NOMO-1 treated with dmso at 0.1 percent for 144 hours (cell line): Measurements from ENCODE around the gene EFCAB12.

ENCODE experiments used
- DNase-seq: peaks from one replicate; lab custom pipeline; 2025; ENCODE audit not compliant: unreplicated experiment; lab: John Stamatoyannopoulos, UW

Gene EFCAB12

DNA sequence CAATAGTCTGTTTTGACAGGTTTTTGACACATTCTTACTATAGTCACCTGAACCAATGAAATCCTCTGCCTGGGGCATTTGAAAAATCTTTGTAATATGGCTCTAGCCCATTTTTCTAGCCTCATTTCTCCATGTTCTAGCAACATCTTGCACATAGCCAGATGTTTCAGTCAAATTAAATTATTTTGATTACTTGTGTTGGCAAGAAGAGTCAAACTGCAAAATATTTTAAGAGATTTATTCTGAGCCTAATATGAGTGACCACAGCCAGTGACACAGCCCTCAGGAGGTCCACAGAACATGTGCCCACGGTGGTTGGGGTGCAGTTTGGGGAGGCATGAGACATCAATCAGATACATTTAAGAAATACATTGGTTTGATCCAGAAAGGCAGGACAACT, 18.5 kb upstream of the EFCAB12 start:
- DNase-seq = no peak

DNA sequence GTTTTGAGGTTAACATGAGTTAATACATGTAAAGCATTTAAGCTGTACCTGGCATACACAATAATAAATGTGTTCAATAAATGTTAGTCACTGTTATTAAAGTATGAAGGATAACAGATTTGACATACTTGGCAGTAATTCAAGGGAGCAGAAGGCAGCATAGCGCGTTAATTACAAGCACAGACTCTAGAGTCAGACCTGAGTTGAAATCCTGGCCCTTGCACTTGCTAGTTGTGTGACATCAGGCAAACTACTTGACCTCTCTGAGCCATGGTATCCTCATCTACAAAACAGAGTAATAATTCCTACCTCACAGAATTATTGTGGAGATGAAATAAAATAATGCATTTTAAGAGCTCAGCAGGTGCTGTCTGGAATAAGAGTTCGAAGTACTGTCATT, 17.0 kb upstream of the EFCAB12 start:
- no peak for DNase-seq

DNA sequence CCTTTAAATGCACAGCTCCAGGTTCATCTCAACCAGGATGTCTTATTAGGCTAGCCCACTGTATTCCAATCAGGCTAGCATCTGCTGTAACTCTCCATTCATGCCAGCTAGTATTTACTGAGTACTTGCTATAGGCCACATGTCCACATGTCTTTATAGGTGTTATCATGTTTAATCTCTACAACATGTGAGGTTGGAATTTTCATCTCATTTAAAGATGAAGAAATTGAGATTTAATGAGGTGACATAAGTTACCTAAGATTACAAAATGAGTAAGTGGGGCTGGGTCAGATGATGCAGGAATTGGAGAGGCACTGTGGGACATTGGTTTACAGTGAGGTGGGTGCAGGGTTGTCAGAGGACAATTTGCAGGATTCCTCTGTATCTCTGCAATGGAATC, 14.5 kb upstream of the EFCAB12 start:
- no peak for DNase-seq

DNA sequence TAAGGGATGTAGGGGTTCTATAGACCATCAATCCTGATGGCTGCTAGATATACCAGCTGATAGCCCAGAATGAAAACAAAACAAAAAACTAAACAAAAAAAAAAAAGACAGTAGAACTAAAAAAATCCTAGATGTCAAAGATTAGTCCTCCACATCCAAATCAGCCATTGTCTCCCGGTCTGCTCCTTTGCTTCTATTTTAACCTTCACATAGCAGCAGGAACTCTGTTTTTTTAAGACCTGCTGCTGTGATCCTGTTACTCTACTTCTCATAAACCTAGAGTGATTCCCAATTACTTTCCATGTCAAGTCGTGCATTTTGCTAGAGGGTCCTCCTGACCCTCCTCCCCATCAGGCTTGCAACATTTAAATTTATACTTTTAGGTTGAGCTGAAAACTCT, 14.1 kb upstream of the EFCAB12 start:
- no peak for DNase-seq

DNA sequence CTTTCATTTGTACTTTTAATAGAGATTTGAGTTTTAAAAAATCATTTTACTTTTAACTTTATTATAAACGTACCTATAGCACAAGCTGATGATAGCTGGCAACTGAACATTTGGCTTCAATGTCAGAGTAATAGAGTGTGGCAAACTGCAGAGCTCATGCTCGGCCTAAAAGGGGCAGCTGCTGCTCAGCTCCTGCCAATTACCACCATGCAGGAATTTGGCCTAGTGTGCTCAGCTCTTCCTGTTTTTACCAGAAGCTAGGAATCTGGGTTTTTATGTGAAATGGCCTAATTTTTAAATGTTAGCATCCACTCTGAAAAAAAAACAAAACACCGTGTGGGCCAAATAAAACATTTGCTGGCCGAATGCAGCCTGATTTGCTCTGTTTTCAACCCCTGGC, 13.3 kb upstream of the EFCAB12 start:
- DNase-seq = no peak

DNA sequence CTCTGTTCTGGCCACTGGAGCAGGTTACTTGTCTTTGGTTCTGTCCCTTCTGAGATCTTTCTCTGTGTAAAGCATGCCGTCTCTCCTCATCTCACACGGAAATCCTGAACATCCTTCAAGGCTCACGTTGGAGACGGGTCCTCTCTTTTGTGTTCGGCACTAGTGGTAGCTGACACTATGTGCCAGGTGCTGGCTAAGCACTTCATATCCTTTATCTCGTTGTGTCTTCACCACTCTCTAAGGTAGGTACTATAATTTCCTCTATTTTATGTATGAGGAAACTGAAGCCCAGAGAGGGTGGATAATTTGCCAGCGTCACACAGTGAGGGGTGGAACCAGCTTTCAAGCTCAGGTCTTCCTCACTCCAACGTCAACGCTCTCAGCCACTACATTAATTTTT, 12.8 kb upstream of the EFCAB12 start:
- DNase-seq = no peak

DNA sequence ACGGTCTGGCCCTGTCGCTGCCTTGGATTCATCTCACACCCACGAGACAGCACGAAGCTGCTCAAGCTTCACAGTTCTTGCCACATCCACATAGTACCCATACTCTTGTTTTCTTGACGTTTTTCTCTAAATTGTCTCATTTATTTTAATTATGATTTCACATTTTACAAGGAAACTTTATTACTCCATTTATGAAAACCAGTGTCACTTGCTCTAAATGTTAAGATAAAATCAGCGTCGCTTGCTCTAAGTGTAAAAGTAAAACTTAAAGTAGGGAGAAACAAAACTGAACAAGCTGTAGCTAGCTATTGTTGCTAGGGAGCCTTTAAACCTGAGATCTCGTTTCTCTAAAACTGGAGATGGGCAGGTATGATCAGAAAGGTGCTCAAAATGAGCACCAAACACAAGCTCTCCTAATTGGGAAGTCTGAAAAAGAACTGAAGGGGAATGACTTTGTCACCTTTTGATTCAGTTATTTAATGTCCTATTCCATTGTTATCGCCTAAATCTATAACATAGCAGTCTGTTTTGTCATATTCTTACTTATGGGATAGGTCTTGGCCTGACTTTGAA, 12.3 kb upstream of the EFCAB12 start:
- no peak for DNase-seq

DNA sequence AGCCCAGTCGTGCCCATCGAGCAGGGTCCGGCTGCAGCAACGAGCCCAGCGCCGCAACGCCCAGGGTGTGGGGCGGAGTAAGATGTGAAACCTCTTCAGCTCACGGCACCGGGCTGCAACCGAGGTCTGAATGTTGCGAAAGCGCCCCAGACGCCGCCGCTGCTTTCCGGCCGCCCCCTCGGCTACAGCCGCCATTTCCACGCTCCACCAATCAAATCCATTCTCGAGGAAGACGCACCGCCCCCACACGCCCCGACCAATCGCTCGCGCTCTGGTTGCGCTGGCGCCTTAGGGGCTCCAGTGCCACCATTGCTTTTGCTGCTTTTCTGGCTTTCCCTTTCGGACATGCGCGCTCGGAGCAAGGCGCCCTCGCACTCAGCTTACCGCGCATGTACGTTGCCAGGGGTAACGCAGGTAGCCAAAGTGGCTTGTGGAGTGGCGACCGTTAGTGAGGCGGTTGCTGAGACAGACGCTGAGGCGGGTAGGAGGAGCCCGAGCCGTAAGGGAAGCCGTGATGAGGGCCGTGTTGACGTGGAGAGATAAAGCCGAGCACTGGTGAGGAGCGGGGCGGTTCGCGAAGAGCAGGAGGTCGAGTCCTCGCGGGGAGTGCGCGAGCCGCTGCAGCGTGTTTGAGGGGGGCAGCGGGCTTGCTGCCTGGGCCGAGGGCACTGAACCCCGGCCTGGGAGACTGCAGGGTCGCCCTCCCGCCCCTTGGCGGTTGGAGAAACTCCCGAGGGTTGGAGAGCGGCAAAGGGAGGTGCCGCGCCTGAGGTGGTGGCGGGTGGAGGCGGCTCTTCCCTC, 11.6 kb upstream of the EFCAB12 start, which contains the start of the genes IFT122 and MBD4:
Gene IFT122, plus strand, starts transcription at position 408 of the 801 bp plus-strand sequence. Its CDS starts 107 bp downstream, at position 515.
Gene MBD4, minus strand, starts transcription at position 132 of the 801 bp plus-strand sequence. Its CDS starts 115 bp downstream, at position 17.
- peak; percentile 100 for DNase-seq

DNA sequence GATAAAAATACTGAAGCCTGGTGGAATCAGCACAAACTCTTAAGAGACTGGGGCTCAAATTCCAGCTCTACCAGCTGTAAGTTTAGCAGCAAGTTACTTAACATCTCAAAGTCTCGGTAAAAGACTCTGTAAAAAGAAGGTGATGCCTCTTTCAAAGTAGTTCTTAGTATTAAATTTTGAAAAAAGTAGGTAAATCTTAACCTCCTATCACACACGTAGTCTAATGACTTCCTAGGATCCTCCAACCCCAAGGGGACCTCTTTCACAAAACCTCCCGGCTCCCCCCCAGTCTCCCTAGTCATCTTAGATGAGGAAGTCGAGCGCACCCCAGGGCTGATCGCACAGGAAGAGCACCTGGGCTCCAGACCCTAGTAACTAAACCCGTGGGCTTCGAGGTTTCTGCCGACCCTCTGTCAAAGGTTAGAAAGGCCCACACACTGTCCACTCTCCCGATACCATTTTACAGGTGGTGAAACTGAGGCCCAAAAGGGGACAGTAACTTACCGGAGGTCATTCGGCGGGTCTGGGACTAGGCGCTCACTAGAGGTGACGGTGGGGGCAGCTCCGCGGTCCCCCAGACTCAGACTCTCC, 10.9 kb upstream of the EFCAB12 start:
- DNase-seq = peak; percentile 67

DNA sequence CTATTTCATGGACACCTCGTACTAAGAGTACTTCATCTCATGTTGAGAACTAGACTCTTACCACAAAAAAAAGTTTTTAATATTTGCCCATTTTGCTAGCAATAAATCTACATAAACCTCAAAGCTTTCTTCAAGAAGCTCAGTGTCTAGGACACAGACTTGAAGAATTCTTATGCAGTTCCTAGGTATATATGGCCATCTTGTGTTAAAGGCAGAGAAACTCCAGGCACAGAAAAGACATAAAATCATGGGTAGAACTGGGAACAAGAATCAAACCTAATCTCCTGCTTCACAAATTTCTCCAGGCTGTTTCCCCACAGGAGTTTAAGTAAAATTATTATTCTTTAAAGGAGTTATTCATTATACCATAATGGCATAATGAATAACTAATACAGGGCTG, 6.9 kb upstream of the EFCAB12 start:
- no peak for DNase-seq

DNA sequence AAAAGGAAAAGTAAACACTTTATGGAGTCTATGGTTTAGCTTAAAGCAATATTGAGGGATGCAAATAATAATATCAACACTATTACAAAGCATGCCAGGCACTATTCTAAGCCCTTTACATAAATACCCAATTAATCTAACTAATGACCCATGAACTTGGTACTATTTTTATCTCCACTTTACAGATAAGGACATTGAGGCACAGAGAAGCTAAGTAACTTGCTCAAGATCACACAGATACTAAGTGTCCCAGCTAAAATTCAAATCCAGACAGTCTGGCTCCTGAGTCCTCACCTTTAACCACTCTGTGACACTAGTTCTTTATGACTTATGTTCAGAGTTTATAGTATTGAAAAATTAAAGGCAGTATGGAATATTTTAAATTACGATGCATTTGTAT, 5.7 kb upstream of the EFCAB12 start:
- DNase-seq = no peak

DNA sequence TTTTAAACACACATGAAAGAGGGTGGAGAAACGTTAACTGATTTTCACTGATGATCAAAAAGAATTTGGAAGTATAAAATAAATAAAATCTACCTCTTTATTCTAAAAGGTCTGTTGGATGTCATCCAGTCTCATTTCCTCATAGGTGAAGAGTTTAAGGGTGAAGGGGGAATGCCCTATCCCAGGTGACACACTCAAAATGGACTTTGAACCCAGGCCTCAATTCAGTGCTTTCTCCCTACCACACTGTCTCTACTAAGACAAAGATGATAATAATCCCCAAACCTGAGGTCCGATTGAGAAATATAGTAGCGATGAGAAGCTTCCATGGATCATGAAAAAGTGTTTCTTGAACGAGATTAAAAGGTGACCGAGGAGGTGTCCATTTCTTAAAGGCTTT, 5.1 kb upstream of the EFCAB12 start:
- no peak for DNase-seq

DNA sequence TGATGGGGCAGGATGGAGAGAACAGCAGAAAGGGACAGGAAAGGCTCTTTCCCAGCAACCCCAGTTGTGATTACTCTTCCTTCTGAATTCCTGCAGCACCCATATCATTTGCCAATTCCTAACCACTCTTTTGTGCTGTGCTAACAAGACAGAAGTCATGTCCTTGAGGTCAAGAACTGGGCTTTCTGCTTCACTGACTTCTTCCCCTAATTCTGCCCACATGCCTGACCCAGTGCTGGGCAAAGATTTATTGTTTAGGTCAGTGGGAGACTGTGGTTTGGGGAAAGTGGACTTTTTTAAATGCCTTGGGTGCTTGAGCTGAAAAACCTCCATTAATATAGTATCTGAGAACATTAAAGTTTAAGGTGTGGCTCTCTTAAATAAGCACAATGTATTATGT, 4.2 kb upstream of the EFCAB12 start:
- DNase-seq = no peak

DNA sequence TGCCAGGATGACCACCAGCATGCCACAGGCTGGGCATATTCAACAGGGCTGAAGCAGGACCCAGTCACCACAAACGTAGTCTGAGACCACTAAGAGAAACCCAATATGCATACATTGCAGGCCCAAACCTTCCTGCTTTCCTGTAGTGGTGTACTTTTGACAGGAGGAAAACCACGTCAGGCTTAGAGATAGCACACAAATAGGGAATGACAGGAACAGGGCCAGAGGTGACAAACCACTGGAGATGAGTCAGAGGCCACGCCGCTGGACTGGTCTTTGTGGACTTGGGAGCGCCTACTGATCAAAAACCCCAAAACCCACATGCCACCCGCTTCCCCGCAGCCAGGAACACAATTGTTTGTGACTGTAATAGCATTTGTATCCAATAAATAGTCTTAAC, 3.6 kb upstream of the EFCAB12 start:
- no peak for DNase-seq

DNA sequence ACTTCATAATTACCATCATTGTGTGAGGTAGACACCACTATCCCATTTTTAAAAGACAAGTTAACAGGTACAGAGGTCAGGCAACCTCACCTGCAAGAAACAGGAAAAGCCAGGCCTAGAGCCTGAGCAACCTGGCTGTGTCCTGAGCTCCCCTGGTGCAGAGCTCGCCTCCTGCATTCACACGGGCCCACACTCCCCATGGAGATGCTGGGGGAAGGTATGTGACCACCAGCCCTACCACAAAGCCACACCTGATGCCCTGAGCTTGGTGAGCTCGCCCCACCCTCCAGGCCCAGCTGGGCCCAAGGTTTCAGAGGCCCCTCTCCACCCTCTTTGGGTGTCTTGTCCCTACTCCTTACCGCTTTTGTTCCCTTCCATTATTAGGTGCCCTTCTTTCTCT, 1.2 kb upstream of the EFCAB12 start:
- no peak for DNase-seq

DNA sequence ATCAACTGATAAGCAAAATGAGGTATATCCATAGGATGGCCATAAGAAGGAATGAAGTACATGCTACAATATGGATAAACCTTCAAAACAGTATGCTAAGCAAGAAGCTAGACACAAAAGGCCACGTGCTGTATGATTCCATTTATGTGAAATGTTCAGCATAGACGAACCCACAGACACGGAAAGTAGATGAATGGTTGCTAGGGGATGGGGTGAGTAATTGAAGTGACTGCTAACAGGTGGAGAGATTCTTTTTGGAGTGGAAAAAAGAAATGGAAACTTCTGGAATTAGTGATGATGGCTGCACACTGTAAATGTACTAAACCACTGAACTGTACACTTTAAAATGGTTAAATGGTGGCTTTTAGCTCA, 630 bp upstream of the EFCAB12 start:
- no peak for DNase-seq

DNA sequence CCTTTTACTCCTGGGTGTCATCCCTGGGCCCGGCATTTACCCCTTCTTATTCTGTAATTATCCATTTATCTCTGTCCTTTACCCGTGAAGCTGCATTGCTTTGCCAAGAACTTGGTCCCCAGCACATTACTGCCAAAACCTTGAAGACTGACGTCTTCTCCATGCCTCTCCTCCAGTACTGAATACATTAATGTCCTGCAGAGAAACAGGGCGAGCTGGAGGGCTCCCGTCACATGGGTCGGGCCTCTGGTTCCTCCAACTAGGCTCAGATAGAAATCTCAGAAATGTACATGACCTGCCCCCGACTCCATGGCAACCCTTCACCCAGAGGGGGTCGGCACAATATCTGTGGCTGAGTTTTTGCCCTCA, 445 bp downstream of the EFCAB12 start:
- no peak for DNase-seq

DNA sequence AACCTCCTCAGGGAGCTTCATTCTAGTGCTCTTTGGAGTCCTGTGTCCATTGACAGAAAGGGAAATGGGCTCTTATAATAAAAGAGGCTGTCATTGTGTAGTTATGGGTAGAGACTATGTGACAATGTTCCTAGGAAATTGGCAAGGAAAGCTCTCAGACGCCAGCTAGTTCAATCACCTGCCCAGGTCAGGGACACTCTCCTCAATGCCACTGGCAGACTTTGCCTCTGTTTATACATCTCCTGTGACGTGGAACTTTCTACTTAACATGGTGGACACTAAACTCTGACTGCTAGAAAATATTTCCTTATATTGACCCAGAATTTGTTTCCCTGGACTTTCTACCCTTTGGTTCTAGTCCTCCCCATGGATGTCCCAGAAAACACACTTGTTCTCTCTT, 2.8 kb downstream of the EFCAB12 start:
- no peak for DNase-seq

DNA sequence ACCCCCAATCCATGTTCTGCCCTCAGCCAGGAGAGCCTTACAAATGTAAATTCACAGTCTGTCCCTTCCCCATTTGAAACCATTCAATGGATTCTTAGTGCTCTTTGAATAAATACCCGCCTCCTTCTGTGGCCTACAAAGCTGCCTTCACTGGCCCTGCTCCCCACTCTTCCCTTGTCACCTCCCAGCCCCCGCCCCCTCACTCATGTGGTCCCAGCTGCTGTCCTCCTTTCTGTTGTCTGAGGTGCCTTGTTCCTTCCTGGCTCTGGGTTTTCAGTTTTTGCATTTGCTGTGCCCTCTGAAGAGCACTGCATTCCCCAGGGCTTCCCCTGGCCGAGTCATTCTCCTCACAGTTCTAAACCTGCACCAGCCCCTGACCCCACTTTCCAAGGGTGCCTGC, 3.2 kb downstream of the EFCAB12 start:
- DNase-seq = no peak

DNA sequence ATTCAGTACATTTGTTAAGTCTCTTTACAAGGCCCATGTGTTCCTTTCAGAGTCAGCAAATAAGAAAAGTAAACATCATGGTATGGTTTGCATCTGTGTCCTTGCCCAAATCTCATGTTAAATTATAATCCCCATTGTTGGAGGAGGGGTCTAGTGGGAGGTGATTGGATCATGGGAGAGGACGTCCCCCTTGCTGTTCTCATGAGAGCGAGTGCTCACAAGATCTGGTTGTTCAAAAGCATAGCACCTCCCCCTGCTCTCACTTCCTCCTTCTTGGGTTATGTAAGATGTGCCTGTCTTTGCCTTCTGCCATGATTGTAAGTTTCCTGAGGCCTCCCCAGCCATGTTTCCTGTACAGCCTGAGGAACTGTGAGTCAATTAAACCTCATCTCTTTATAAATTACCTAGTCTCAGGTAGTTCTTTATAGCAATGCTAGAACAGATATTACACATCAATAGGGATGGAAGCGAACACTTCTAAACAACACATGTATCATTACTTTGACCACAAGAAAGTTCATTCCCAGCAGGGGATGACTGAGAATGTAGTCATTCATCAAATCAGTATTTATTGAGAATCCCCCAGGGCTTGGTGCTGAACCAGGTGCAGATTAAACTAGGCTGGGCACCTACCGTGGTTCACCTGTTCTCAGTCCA, 4.1 kb downstream of the EFCAB12 start:
- peak; percentile 87 for DNase-seq

DNA sequence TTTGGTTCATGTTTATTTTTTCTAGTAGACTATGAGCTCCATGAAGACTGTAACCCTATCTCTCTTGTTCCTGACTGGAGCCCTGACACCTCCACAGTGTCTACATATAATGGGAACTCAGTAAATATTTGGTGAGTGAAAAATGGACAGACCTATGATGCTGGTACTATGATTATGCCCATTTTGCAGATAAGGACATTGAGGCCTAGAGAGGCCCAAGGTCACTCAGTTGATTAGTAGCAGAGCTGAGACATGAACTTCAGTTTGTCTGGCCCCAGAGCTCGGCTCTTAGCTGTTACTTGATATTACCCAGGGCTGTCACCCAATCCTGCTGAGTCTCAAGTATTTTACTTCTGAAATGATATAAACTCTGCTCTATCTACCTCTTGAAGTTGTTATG, 5.5 kb downstream of the EFCAB12 start:
- no peak for DNase-seq
